Neural cell (in vitro differentiated cells): ENCODE data around the gene KCNQ5. TPM values are rescaled to one million over a fixed set of nuclear protein-coding genes. Genes with fewer than 3 reads are reported as not detected.

Experiments
- H2AFZ ChIP-seq: fragments of 200-600, 300-800 bp; sonication (generic), shearing (Covaris generic); 2 replicates; pipeline ENCODE4 v1.6.0; 2014; ENCODE audit warnings: low read depth, mild to moderate bottlenecking, antibody characterized with exemption, low read length, moderate library complexity
- H3F3A ChIP-seq: fragments of 200-600 bp; shearing (Covaris generic); 2 replicates; pipeline ENCODE4 v1.6.1; 2016; ENCODE audit warnings: mild to moderate bottlenecking, moderate library complexity, mixed read lengths, antibody characterized with exemption, low read length; ENCODE audit not compliant: insufficient read depth, poor library complexity, severe bottlenecking
- H3K27ac ChIP-seq: fragments of 200-600, 300-800 bp; sonication (generic), shearing (Covaris generic); 2 replicates; pipeline ENCODE4 v1.5.1; 2014; ENCODE audit warnings: mild to moderate bottlenecking, low read length, moderate library complexity
- H3K27me3 ChIP-seq: fragments of 300-800, 200-600 bp; sonication (generic), shearing (Covaris generic); 2 replicates; pipeline ENCODE4 v1.6.0; 2014; ENCODE audit warnings: mild to moderate bottlenecking, low read depth, low read length, moderate library complexity; ENCODE audit not compliant: insufficient read depth
- H3K36me3 ChIP-seq: fragments of 300-800, 200-600 bp; sonication (generic), shearing (Covaris generic); 2 replicates; pipeline ENCODE4 v1.5.1; 2014; ENCODE audit warnings: mild to moderate bottlenecking, antibody characterized with exemption, low read length, moderate library complexity; ENCODE audit not compliant: insufficient read depth
- H3K4me2 ChIP-seq: fragments of 300-800, 200-600 bp; sonication (generic), shearing (Covaris generic); 2 replicates; pipeline ENCODE4 v1.6.0; 2014; ENCODE audit warnings: mild to moderate bottlenecking, low read length
- H3K4me3 ChIP-seq: fragments of 300-800, 200-600 bp; sonication (generic), shearing (Covaris generic); 2 replicates; pipeline ENCODE4 v1.5.1; 2014; ENCODE audit warnings: mild to moderate bottlenecking, low read length, moderate library complexity
- H3K79me2 ChIP-seq: fragments of 200-600 bp; shearing (Covaris generic); replicated peaks from 2 replicates; pipeline ENCODE4 v1.6.0; 2014; ENCODE audit warnings: mild to moderate bottlenecking, low read length, moderate library complexity; ENCODE audit not compliant: insufficient read depth
- H3K9ac ChIP-seq: fragments of 300-800, 200-600 bp; sonication (generic), shearing (Covaris generic); 2 replicates; pipeline ENCODE4 v1.6.1; 2016; ENCODE audit warnings: mild to moderate bottlenecking, low read length, mixed read lengths
- H3K9me2 ChIP-seq: fragments of 200-600 bp; shearing (Covaris generic); 2 replicates; pipeline ENCODE4 v1.6.1; 2016; ENCODE audit warnings: mild to moderate bottlenecking, low read length, mixed read lengths; ENCODE audit not compliant: insufficient read depth
- H3K9me3 ChIP-seq: fragments of 200-600, 300-800 bp; sonication (generic), shearing (Covaris generic); 2 replicates; pipeline ENCODE4 v1.6.1; 2016; ENCODE audit warnings: mild to moderate bottlenecking, mixed run types, low read length, moderate library complexity, mixed read lengths
- H4K20me1 ChIP-seq: fragments of 200-600 bp; shearing (Covaris generic); 2 replicates; pipeline ENCODE4 v1.6.1; 2016; ENCODE audit warnings: mild to moderate bottlenecking, mixed run types; ENCODE audit not compliant: insufficient read depth
- EP300 ChIP-seq: fragments of 450-650 bp; conservative IDR thresholded peaks from 2 replicates; pipeline ENCODE4 v1.6.1; 2014; ENCODE audit warnings: antibody characterized with exemption, mild to moderate bottlenecking, moderate library complexity; ENCODE audit not compliant: poor library complexity, severe bottlenecking
- EZH2 ChIP-seq: fragments of 200-600, 300-800 bp; shearing (Covaris generic), sonication (generic); IDR thresholded peaks from 2 replicates; pipeline ENCODE4 v1.6.1; 2014; ENCODE audit warnings: antibody characterized with exemption, low read length, borderline replicate concordance, mild to moderate bottlenecking; ENCODE audit not compliant: insufficient read depth, poor library complexity, severe bottlenecking
- MXI1 ChIP-seq: fragments of 450-650 bp; conservative IDR thresholded peaks from 2 replicates; pipeline ENCODE4 v1.6.1; 2014; ENCODE audit warnings: antibody characterized with exemption, mild to moderate bottlenecking; ENCODE audit not compliant: poor library complexity, severe bottlenecking
- POLR2AphosphoS5 ChIP-seq: IDR thresholded peaks from 2 replicates; pipeline ENCODE4 v1.6.1; 2012
- RAD21 ChIP-seq: fragments of 450-650 bp; conservative IDR thresholded peaks from 2 replicates; pipeline ENCODE4 v1.6.1; 2014; ENCODE audit warnings: antibody characterized with exemption, mild to moderate bottlenecking, moderate library complexity
- SMC3 ChIP-seq: fragments of 450-650 bp; conservative IDR thresholded peaks from 2 replicates; pipeline ENCODE4 v1.6.1; 2014; ENCODE audit warnings: antibody characterized with exemption, mild to moderate bottlenecking, moderate library complexity; ENCODE audit not compliant: poor library complexity
- TAF1 ChIP-seq: IDR thresholded peaks from 2 replicates; pipeline ENCODE4 v1.6.1; 2012; ENCODE audit warnings: low read depth
- polyA plus RNA-seq: library from polyadenylated mRNA; depleted of rRNA; stranded (reverse); fragments of >200 nt; gene quantifications from 2 replicates; pipeline ENCODE4 v1.2.3, GENCODE V29; 2014
- TF ChIP-seq, protein P1 (sequence below): fragments of 450-650 bp; IDR thresholded peaks from 2 replicates; pipeline ENCODE4 v1.5.1; 2014; ENCODE audit warnings: antibody characterized with exemption, mild to moderate bottlenecking, moderate library complexity; ENCODE audit not compliant: poor library complexity, severe bottlenecking
- TF ChIP-seq, protein P2 (sequence below): IDR thresholded peaks from 2 replicates; pipeline ENCODE4 v1.6.1; 2012; ENCODE audit warnings: borderline replicate concordance

KCNQ5 gene
- polyA plus RNA-seq, 1 donor from 2014 or later: 0.30 TPM

DNA sequence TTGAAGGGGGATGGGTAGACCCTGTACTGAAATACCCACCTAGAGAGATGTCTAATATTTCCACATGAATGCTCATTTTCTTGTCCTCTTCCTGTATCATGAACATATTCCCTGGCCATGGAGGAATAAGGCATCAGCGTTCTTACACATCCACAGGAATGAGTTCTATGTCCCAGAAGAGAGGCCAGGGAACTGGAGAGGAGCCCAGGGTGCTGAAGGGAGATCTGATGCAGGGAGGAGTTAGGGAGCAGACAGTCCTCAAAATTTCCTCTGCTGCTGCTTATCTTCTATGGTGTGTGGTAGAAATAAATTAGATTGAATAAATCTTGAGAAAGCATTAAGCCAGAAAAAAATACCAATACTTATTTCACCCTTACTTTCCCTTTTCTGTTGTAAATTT is 295.0 kb downstream of the KCNQ5 start:
- H3K4me3 ChIP-seq: no peak overlapping the region
- H3K36me3 ChIP-seq: no peaks in the 10 kb centered on the region
- H3K9me2 ChIP-seq: no peaks in the 10 kb centered on the region
- H3K9me3 ChIP-seq: no peaks in the 10 kb centered on the region
- no peak overlapping the region for H3K4me2 ChIP-seq
- TF ChIP-seq EZH2 (no peak), RAD21 (no peak), SMC3 (no peak), EP300 (no peak), MXI1 (no peak), TAF1 (no peak), POLR2AphosphoS5 (no peak)
- TF ChIP-seq, protein P1, sequence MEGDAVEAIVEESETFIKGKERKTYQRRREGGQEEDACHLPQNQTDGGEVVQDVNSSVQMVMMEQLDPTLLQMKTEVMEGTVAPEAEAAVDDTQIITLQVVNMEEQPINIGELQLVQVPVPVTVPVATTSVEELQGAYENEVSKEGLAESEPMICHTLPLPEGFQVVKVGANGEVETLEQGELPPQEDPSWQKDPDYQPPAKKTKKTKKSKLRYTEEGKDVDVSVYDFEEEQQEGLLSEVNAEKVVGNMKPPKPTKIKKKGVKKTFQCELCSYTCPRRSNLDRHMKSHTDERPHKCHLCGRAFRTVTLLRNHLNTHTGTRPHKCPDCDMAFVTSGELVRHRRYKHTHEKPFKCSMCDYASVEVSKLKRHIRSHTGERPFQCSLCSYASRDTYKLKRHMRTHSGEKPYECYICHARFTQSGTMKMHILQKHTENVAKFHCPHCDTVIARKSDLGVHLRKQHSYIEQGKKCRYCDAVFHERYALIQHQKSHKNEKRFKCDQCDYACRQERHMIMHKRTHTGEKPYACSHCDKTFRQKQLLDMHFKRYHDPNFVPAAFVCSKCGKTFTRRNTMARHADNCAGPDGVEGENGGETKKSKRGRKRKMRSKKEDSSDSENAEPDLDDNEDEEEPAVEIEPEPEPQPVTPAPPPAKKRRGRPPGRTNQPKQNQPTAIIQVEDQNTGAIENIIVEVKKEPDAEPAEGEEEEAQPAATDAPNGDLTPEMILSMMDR: no peak
- TF ChIP-seq, protein P2, sequence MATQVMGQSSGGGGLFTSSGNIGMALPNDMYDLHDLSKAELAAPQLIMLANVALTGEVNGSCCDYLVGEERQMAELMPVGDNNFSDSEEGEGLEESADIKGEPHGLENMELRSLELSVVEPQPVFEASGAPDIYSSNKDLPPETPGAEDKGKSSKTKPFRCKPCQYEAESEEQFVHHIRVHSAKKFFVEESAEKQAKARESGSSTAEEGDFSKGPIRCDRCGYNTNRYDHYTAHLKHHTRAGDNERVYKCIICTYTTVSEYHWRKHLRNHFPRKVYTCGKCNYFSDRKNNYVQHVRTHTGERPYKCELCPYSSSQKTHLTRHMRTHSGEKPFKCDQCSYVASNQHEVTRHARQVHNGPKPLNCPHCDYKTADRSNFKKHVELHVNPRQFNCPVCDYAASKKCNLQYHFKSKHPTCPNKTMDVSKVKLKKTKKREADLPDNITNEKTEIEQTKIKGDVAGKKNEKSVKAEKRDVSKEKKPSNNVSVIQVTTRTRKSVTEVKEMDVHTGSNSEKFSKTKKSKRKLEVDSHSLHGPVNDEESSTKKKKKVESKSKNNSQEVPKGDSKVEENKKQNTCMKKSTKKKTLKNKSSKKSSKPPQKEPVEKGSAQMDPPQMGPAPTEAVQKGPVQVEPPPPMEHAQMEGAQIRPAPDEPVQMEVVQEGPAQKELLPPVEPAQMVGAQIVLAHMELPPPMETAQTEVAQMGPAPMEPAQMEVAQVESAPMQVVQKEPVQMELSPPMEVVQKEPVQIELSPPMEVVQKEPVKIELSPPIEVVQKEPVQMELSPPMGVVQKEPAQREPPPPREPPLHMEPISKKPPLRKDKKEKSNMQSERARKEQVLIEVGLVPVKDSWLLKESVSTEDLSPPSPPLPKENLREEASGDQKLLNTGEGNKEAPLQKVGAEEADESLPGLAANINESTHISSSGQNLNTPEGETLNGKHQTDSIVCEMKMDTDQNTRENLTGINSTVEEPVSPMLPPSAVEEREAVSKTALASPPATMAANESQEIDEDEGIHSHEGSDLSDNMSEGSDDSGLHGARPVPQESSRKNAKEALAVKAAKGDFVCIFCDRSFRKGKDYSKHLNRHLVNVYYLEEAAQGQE: no peak
- H3K27me3 ChIP-seq: no peaks in the 10 kb centered on the region
- H3K9ac ChIP-seq: no peak overlapping the region
- H3K79me2 ChIP-seq: no peaks in the 10 kb centered on the region
- H3K27ac ChIP-seq: no peak overlapping the region
- H2AFZ ChIP-seq: no peak overlapping the region
- no peaks in the 10 kb centered on the region for H4K20me1 ChIP-seq
- no peaks in the 10 kb centered on the region for H3F3A ChIP-seq

DNA sequence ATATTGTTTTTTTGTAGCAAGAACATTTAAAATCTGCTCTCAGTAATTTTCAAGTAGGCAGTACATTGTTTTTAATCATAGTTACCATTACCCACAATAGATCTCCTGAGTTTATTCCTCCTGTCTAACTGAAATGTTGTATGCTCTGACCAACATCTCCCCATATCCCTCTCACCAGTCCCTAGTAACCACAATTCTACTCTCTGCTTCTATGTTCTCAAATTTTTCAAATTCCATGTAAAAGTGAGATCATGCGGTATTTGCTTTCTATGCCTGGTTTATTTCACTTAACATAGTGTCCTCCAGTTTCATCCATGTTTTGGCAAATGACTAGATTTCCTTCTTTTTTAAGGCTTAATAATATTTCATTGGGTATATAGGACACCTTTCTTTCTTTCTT is 300.5 kb downstream of the KCNQ5 start:
- H3K4me3 ChIP-seq: no peak overlapping the region
- no peaks in the 10 kb centered on the region for H4K20me1 ChIP-seq
- H3K9me3 ChIP-seq: no peaks in the 10 kb centered on the region

DNA sequence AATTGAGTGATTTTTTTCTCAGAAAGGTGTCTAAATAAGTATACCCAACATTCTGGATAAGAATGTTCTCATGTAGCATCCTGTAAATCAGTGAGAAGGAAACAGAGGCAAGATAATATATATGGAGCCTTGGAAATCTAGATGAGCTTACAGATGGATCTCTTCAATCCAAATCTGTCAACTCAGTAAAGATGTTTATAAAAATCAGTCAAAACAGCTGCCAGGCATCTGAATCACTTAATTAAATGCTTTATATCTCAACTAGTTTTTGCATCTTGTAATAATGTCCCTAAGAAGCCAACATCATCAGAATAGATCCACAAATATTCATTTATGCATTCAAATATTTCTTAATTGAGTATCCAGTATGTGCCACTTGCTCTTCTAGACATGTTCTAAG is 303.3 kb downstream of the KCNQ5 start:
- Histone ChIP-seq H3K9ac (no peak overlapping the region), H3K9me3 (no peaks in the 10 kb centered on the region), H3K4me2 (no peak overlapping the region), H3K36me3 (no peaks in the 10 kb centered on the region), H3K79me2 (no peaks in the 10 kb centered on the region), H2AFZ (no peak overlapping the region), H3K27ac (no peak overlapping the region), H4K20me1 (no peaks in the 10 kb centered on the region), H3K4me3 (no peak overlapping the region), H3F3A (no peaks in the 10 kb centered on the region), H3K27me3 (no peaks in the 10 kb centered on the region), H3K9me2 (no peaks in the 10 kb centered on the region)
- TF ChIP-seq POLR2AphosphoS5: no peak
- no peak for TF ChIP-seq EZH2
- TF ChIP-seq EP300: no peak
- no peak for TF ChIP-seq SMC3
- TF ChIP-seq TAF1: no peak
- TF ChIP-seq, protein P2: no peak
- TF ChIP-seq, protein P1: no peak
- TF ChIP-seq RAD21: no peak
- no peak for TF ChIP-seq MXI1

More for the DNA sequence above, 300.5 kb downstream of the KCNQ5 start:
- Histone ChIP-seq H3K27me3 (no peaks in the 10 kb centered on the region), H3F3A (no peaks in the 10 kb centered on the region), H3K27ac (no peak overlapping the region), H3K9ac (no peak overlapping the region), H3K9me2 (no peaks in the 10 kb centered on the region), H2AFZ (no peak overlapping the region), H3K4me2 (no peak overlapping the region), H3K79me2 (no peaks in the 10 kb centered on the region), H3K36me3 (no peaks in the 10 kb centered on the region)
- TF ChIP-seq MXI1 (no peak), SMC3 (no peak), POLR2AphosphoS5 (no peak), TAF1 (no peak)
